GM12878 (cell line): ENCODE measurements around the gene KCNMB3. TPM values are rescaled to one million over a fixed set of nuclear protein-coding genes. Genes with fewer than 3 reads are reported as not detected.

Experiments
- ATAC-seq: fragments of 200-7000 bp; cut with Tn5 transposase; 3 replicates; pipeline ENCODE4 v1.9.1; 2020; ENCODE audit warnings: mild to moderate bottlenecking, moderate library complexity
- BruUV-seq: library from RNA; stranded (reverse); fragments of 400-500 nt; replicated peaks from 2 replicates; lab custom pipeline; 2021; lab: Mats Ljungman, UMichigan
- CTCF ChIA-PET: fragments of 300-600 bp; sonication (Branson Sonifier 250); formaldehyde crosslinking; extraction: SDS; loops from one replicate; lab custom pipeline; 2021; ENCODE audit warnings: inconsistent platforms; lab: Yijun Ruan, JAX
- POLR2A ChIA-PET: fragments of 350-600 bp; formaldehyde crosslinking; extraction: SDS; loops from one replicate; lab custom pipeline; 2021; ENCODE audit warnings: inconsistent platforms; lab: Charles Lee
- RAD21 ChIA-PET: fragments of 300-600 bp; sonication (Branson Sonifier 250); formaldehyde crosslinking; loops from one replicate; lab custom pipeline; 2023; ENCODE audit warnings: antibody characterized with exemption; ENCODE audit not compliant: unreplicated experiment; lab: Charles Lee
- SMC1A ChIA-PET: fragments of 300-600 bp; sonication (Branson Sonifier 250); formaldehyde crosslinking; loops from one replicate; lab custom pipeline; 2023; ENCODE audit not compliant: unreplicated experiment, uncharacterized antibody; lab: Charles Lee
- DNase-seq: peaks from one replicate; pipeline ENCODE4 v3.0.0-alpha.2; 2011; ENCODE audit warnings: low read depth, low spot score
- FAIRE-seq: peaks from 3 replicates; lab custom pipeline; 2011; peaks lifted over from hg19 to GRCh38; lab: Jason Lieb, UNC
- H2AFZ ChIP-seq: 2 replicates; pipeline ENCODE4 v1.6.0; 2011; ENCODE audit warnings: low read depth, low read length, control low read depth; ENCODE audit not compliant: control insufficient read depth
- H3K27ac ChIP-seq: 2 replicates; pipeline ENCODE4 v1.5.1; 2011; ENCODE audit warnings: control low read depth; ENCODE audit not compliant: control insufficient read depth, insufficient read depth
- H3K27me3 ChIP-seq, 2 experiments: replicated peaks in 1 of 2; 2 replicates each; pipeline versions ENCODE4 v1.6.0 to v1.6.1; 2011; ENCODE audit warnings: low read length in 1 of 2; ENCODE audit not compliant: control insufficient read depth in 2 of 2, insufficient read depth in 2 of 2
- H3K36me3 ChIP-seq, 2 experiments: 2 replicates each; pipeline ENCODE4 v1.5.1; 2011; ENCODE audit warnings: low read length in 1 of 2; ENCODE audit not compliant: control insufficient read depth in 2 of 2, insufficient read depth in 2 of 2
- H3K4me1 ChIP-seq: 2 replicates; pipeline ENCODE4 v1.6.1; 2011; ENCODE audit warnings: mild to moderate bottlenecking, low read length, moderate library complexity, mixed read lengths; ENCODE audit not compliant: control insufficient read depth, insufficient read depth
- H3K4me2 ChIP-seq: 2 replicates; pipeline ENCODE4 v1.6.0; 2011; ENCODE audit warnings: control low read depth; ENCODE audit not compliant: control insufficient read depth, insufficient read depth
- H3K4me3 ChIP-seq: fragments of 200-600 bp; sonication (generic); 2 replicates; pipeline ENCODE4 v1.5.1; 2016
- H3K79me2 ChIP-seq: 2 replicates; pipeline ENCODE4 v1.6.0; 2011; ENCODE audit warnings: low read length; ENCODE audit not compliant: control insufficient read depth, insufficient read depth
- H3K9ac ChIP-seq: 2 replicates; pipeline ENCODE4 v1.8.0; 2011; ENCODE audit warnings: low read length, control low read depth, mixed read lengths; ENCODE audit not compliant: control insufficient read depth, insufficient read depth
- H3K9me3 ChIP-seq: replicated peaks from 3 replicates; pipeline ENCODE4 v1.5.1; 2011; ENCODE audit warnings: mild to moderate bottlenecking, low read length; ENCODE audit not compliant: control insufficient read depth, insufficient read depth
- H4K20me1 ChIP-seq: 2 replicates; pipeline ENCODE4 v1.6.0; 2011; ENCODE audit not compliant: control insufficient read depth, insufficient read depth
- FOXK2 ChIP-seq: fragments of 450-650 bp; IDR thresholded peaks from 2 replicates; pipeline ENCODE4 v1.6.1; 2017; ENCODE audit warnings: mild to moderate bottlenecking, moderate library complexity
- KDM1A ChIP-seq: fragments of 200-600 bp; sonication (generic); IDR thresholded peaks from 2 replicates; pipeline ENCODE4 v1.6.1; 2016; ENCODE audit warnings: borderline replicate concordance
- NFYB ChIP-seq: IDR thresholded peaks from 2 replicates; pipeline ENCODE4 v1.6.1; 2011; ENCODE audit warnings: low read depth, mild to moderate bottlenecking, low read length, improper control_type of control experiment, moderate library complexity; ENCODE audit not compliant: insufficient read depth
- STAT3 ChIP-seq: IDR thresholded peaks from 2 replicates; pipeline ENCODE4 v1.6.1; 2011; ENCODE audit warnings: low read depth, low read length, improper control_type of control experiment
- ZBTB40 ChIP-seq: fragments of 450-650 bp; IDR thresholded peaks from 2 replicates; pipeline ENCODE4 v1.6.1; 2016; ENCODE audit warnings: mild to moderate bottlenecking, moderate library complexity, borderline replicate concordance
- WGBS: methylation state at CpG from one replicate; pipeline ENCODE4 v1.1.6; 2016; ENCODE audit warnings: low lambda C conversion rate; ENCODE audit not compliant: insufficient replicate concordance, insufficient coverage; ENCODE audit errors: missing lambda C conversion rate; 5-methylcytosine and 5-hydroxymethylcytosine counted together
- in situ Hi-C: fragments of 300-500 bp; cut with MboI; formaldehyde crosslinking; loops from 9 replicates; pipeline ENCODE4 v1.14.3; 2018; ENCODE audit warnings: mixed read lengths
- intact Hi-C: fragments of 100-400 bp; cut with micrococcal nuclease; formaldehyde crosslinking; loops from one replicate; pipeline ENCODE4 v1.14.2; 2022; ENCODE audit not compliant: unreplicated experiment
- polyA plus RNA-seq, 11 experiments: library from polyadenylated mRNA; depleted of rRNA in 4 of 11; unstranded in 6 of 11; stranded (reverse) in 5 of 11; fragments of >200 nt; fragmentation: Nextera tagmentation in 4 of 11; fragmentation: Illumina TruSeq in 1 of 11; extraction: Ambion mirVana in 4 of 11; extraction: Trizol in 1 of 11; gene quantifications; 1 replicate in 1 of 11; 2 replicates in 10 of 11; pipeline versions ENCODE4 v1.2.1 to v1.2.3, GENCODE V29; 2011 to 2016; ENCODE audit warnings: inconsistent platforms in 2 of 11, missing spikeins in 2 of 11, low read depth in 1 of 11
- total RNA-seq, 4 experiments: library from RNA; depleted of rRNA in 3 of 4; stranded (reverse); fragments of >200 nt in 3 of 4; fragmentation: Illumina TruSeq in 1 of 4; extraction: Trizol in 1 of 4; gene quantifications; 2 replicates each; pipeline versions ENCODE4 v1.2.1 to v1.2.3, GENCODE V29; 2013 to 2021
- TF ChIP-seq, protein P1 (sequence below): IDR thresholded peaks from 2 replicates; pipeline ENCODE4 v1.6.1; 2012; ENCODE audit warnings: low read depth, low read length, improper control_type of control experiment
- TF ChIP-seq, protein P2 (sequence below): fragments of 450-650 bp; IDR thresholded peaks from 2 replicates; pipeline ENCODE4 v1.6.1; 2017; ENCODE audit warnings: mild to moderate bottlenecking, moderate library complexity
- TF ChIP-seq, protein P3 (sequence below): fragments of 450-650 bp; conservative IDR thresholded peaks from 2 replicates; pipeline ENCODE4 v1.6.1; 2017; ENCODE audit warnings: mild to moderate bottlenecking, moderate library complexity

KCNMB3 gene
- total and polyA plus RNA-seq, 10 of the 15 experiments (the other 5 are each of a cell fraction or from before 2014, with no cell fraction given) = 0.20 to 4.6 (median 2.2) TPM

GRCh38 chr3:179247289-179248015 lies 3.5 kb downstream of the KCNMB3 start:
- Histone ChIP-seq H3K27me3 (no peaks in the 10 kb centered on the region), H3K4me1 (no peaks in the 10 kb centered on the region), H3K79me2 (no peaks in the 10 kb centered on the region), H2AFZ (no peak overlapping the region), H3K27ac (no peak overlapping the region), H3K9me3 (no peaks in the 10 kb centered on the region), H3K9ac (no peak overlapping the region), H3K4me3 (no peak overlapping the region), H4K20me1 (no peaks in the 10 kb centered on the region), H3K36me3 (no peaks in the 10 kb centered on the region), H3K4me2 (no peak overlapping the region)
- intact Hi-C loops (no loop called here), in situ Hi-C loops (no loop called here)
- ATAC-seq (no peak), DNase-seq (no peak), FAIRE-seq (no peak)
- SMC1A ChIA-PET = interaction anchor here (0.7 kb wide), 1 partner anchor 140 kb away, joined by 3 read pairs; no protein-coding TSS in a partner anchor
- POLR2A ChIA-PET = interaction anchor here (1.3 kb wide), 1 partner anchor 10 kb away, joined by 4 read pairs; no protein-coding TSS in a partner anchor
- CTCF ChIA-PET = no interaction called here
- 83% methylated on average over 3 of the region's 3 CpGs for WGBS
- RAD21 ChIA-PET = no interaction called here
- no TSS peak for BruUV-seq
- TF ChIP-seq FOXK2 (no peak), STAT3 (no peak), KDM1A (no peak), ZBTB40 (no peak), NFYB (no peak)
- TF ChIP-seq, protein P1, sequence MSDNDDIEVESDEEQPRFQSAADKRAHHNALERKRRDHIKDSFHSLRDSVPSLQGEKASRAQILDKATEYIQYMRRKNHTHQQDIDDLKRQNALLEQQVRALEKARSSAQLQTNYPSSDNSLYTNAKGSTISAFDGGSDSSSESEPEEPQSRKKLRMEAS = no peak
- TF ChIP-seq, protein P2, sequence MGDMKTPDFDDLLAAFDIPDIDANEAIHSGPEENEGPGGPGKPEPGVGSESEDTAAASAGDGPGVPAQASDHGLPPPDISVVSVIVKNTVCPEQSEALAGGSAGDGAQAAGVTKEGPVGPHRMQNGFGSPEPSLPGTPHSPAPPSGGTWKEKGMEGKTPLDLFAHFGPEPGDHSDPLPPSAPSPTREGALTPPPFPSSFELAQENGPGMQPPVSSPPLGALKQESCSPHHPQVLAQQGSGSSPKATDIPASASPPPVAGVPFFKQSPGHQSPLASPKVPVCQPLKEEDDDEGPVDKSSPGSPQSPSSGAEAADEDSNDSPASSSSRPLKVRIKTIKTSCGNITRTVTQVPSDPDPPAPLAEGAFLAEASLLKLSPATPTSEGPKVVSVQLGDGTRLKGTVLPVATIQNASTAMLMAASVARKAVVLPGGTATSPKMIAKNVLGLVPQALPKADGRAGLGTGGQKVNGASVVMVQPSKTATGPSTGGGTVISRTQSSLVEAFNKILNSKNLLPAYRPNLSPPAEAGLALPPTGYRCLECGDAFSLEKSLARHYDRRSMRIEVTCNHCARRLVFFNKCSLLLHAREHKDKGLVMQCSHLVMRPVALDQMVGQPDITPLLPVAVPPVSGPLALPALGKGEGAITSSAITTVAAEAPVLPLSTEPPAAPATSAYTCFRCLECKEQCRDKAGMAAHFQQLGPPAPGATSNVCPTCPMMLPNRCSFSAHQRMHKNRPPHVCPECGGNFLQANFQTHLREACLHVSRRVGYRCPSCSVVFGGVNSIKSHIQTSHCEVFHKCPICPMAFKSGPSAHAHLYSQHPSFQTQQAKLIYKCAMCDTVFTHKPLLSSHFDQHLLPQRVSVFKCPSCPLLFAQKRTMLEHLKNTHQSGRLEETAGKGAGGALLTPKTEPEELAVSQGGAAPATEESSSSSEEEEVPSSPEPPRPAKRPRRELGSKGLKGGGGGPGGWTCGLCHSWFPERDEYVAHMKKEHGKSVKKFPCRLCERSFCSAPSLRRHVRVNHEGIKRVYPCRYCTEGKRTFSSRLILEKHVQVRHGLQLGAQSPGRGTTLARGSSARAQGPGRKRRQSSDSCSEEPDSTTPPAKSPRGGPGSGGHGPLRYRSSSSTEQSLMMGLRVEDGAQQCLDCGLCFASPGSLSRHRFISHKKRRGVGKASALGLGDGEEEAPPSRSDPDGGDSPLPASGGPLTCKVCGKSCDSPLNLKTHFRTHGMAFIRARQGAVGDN = no peak
- TF ChIP-seq, protein P3, sequence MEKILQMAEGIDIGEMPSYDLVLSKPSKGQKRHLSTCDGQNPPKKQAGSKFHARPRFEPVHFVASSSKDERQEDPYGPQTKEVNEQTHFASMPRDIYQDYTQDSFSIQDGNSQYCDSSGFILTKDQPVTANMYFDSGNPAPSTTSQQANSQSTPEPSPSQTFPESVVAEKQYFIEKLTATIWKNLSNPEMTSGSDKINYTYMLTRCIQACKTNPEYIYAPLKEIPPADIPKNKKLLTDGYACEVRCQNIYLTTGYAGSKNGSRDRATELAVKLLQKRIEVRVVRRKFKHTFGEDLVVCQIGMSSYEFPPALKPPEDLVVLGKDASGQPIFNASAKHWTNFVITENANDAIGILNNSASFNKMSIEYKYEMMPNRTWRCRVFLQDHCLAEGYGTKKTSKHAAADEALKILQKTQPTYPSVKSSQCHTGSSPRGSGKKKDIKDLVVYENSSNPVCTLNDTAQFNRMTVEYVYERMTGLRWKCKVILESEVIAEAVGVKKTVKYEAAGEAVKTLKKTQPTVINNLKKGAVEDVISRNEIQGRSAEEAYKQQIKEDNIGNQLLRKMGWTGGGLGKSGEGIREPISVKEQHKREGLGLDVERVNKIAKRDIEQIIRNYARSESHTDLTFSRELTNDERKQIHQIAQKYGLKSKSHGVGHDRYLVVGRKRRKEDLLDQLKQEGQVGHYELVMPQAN = no peak
